Panc1 (cell line): Measurements from ENCODE around the gene GCC2. TPM values are rescaled to one million over a fixed set of nuclear protein-coding genes. Genes with fewer than 3 reads are reported as not detected.

Source experiments
- ATAC-seq: fragments of 200-7000 bp; cut with Tn5 transposase; 2 replicates; pipeline ENCODE4 v1.9.1; 2020; ENCODE audit warnings: mild to moderate bottlenecking, moderate library complexity
- BruUV-seq: library from RNA; stranded (reverse); fragments of 400-500 nt; replicated peaks from 2 replicates; lab custom pipeline; 2021; lab: Mats Ljungman, UMichigan
- CTCF ChIA-PET: fragments of 300-600 bp; sonication (Branson Sonifier 250); formaldehyde crosslinking; loops from one replicate; lab custom pipeline; 2022; ENCODE audit warnings: antibody characterized with exemption; lab: Charles Lee
- POLR2A ChIA-PET: fragments of 300-600 bp; sonication (Branson Sonifier 250); formaldehyde crosslinking; loops from one replicate; lab custom pipeline; 2022; ENCODE audit warnings: antibody characterized with exemption; lab: Charles Lee
- DNase-seq: peaks from one replicate; pipeline ENCODE4 v3.0.0-alpha.2; 2010; ENCODE audit warnings: low read depth, low spot score
- H3K27ac ChIP-seq: 2 replicates; pipeline ENCODE4 v1.5.1; 2011; ENCODE audit warnings: mild to moderate bottlenecking, low read length, inconsistent platforms
- H3K27me3 ChIP-seq: fragments of 200-500 bp; sonication (Bioruptor generic); 2 replicates; pipeline ENCODE4 v1.6.0; 2014; ENCODE audit warnings: low read length, inconsistent platforms; ENCODE audit not compliant: control insufficient read depth, insufficient read depth
- H3K36me3 ChIP-seq: fragments of 200-500 bp; sonication (Bioruptor generic); 2 replicates; pipeline ENCODE4 v1.5.1; 2014; ENCODE audit warnings: inconsistent platforms, mild to moderate bottlenecking, low read length, moderate library complexity; ENCODE audit not compliant: control insufficient read depth, insufficient read depth
- H3K4me1 ChIP-seq: 2 replicates; pipeline ENCODE4 v1.5.1; 2011; ENCODE audit warnings: inconsistent platforms, mild to moderate bottlenecking, low read length, moderate library complexity; ENCODE audit not compliant: control insufficient read depth, insufficient read depth
- H3K4me3 ChIP-seq, 2 experiments: 2 replicates each; pipeline ENCODE4 v1.5.1; 2011 to 2012; ENCODE audit warnings: low read depth in 2 of 2, low read length in 2 of 2, mild to moderate bottlenecking in 2 of 2, inconsistent platforms in 1 of 2, moderate library complexity in 1 of 2
- H3K9me3 ChIP-seq: fragments of 200-500 bp; sonication (Bioruptor generic); 2 replicates; pipeline ENCODE4 v1.5.1; 2014; ENCODE audit warnings: low read depth, mild to moderate bottlenecking, inconsistent platforms, low read length, moderate library complexity; ENCODE audit not compliant: control insufficient read depth, insufficient read depth
- CTCF ChIP-seq: fragments of 450-650 bp; IDR thresholded peaks from 2 replicates; pipeline ENCODE4 v1.5.1; 2017; ENCODE audit warnings: mild to moderate bottlenecking
- POLR2AphosphoS5 ChIP-seq: IDR thresholded peaks from 2 replicates; pipeline ENCODE4 v1.6.1; 2012; ENCODE audit warnings: mild to moderate bottlenecking, low read depth, low read length, moderate library complexity
- REST ChIP-seq, 2 experiments: IDR thresholded peaks; 2 replicates each; pipeline ENCODE4 v1.6.1; 2011 to 2012; ENCODE audit warnings: low read depth in 2 of 2, control low read depth in 1 of 2, low read length in 1 of 2, mild to moderate bottlenecking in 1 of 2, moderate library complexity in 1 of 2; ENCODE audit not compliant: insufficient read depth in 1 of 2
- SIN3A ChIP-seq: IDR thresholded peaks from 2 replicates; pipeline ENCODE4 v1.6.1; 2012; ENCODE audit warnings: low read depth, mild to moderate bottlenecking, low read length, moderate library complexity, borderline replicate concordance; ENCODE audit not compliant: insufficient read depth
- TCF7L2 ChIP-seq: IDR thresholded peaks from 2 replicates; pipeline ENCODE4 v1.6.1; 2011; ENCODE audit warnings: mild to moderate bottlenecking, low read depth, low read length, inconsistent platforms
- in situ Hi-C: cut with HindIII; loops from 2 replicates; pipeline ENCODE4 v1.10.0; 2016; ENCODE audit warnings: low sequenced_read_pairs, low pct_unique_long_range_greater_than_20kb
- intact Hi-C: fragments of 100-400 bp; cut with micrococcal nuclease; formaldehyde crosslinking; loops from one replicate; pipeline ENCODE4 v1.10.0; 2022; ENCODE audit not compliant: unreplicated experiment
- total RNA-seq: library from RNA; stranded (reverse); gene quantifications from one replicate; pipeline ENCODE4 v1.2.1, GENCODE V29; 2021; ENCODE audit not compliant: unreplicated experiment

The GCC2 gene
- total RNA-seq, 1 experiment from 2014 or later, result 23.4 TPM

DNA sequence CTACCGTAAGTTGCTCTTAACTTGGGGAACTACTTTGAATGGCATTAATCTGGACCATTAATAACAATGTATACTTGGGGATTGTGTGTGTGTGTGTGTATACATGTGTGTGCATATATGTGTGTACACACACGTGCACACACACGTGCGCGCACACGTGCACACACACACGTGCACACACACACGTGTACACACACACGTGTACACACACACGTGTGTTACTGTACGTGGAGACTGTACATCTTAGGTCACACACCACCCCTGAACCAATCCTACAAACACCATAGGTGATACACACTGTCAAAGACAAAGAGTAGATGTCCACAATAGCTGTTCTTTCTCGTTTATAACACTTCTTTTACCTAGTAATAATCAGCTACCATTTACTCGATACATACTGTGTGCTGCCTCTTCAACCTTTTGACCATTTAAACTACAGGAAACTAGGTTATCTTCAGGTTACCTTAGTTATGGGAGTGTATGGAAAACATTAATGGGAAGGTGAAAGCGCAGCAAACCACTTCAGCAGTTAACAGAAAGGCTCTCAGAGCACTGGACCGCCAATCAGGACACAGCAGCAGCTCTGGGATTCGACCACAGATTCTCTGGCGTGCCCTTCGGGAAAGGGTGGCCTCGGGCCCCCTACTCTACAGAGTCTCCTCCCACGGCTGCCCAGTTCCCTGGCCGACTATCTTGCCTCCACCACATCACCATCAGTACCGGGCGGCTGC lies 894 bp upstream of the GCC2 start:
- intact Hi-C loops (no loop called here), in situ Hi-C loops (no loop called here)
- ATAC-seq (no peak; the same call in 1 of the 2 replicates), DNase-seq (no peak)
- Histone ChIP-seq H3K36me3 (peaks cover 4% of the 10 kb centered on the region; the same call in 1 of the 2 replicates), H3K27me3 (no peaks in the 10 kb centered on the region), H3K4me1 (peaks cover 6% of the 10 kb centered on the region), H3K9me3 (no peaks in the 10 kb centered on the region), H3K4me3 (peak overlapping the region; percentile 75 to 97), H3K27ac (peak overlapping the region; percentile 94)
- POLR2A ChIA-PET, result interaction anchor here (0.6 to 1.9 kb wide), 2 partner anchors 64 to 85 kb away, joined by 3 to 6 read pairs; partner anchors contain the start of gene LIMS1
- TF ChIP-seq REST (IDR thresholded peaks at IDR 0.05; ENCODE audit: insufficient read depth in 1 of 2, low read depth in 2 of 2, low read length in 1 of 2) (no peak), SIN3A (no peak), POLR2AphosphoS5 (no peak), CTCF (no peak), TCF7L2 (no peak)
- BruUV-seq, result no TSS peak
- CTCF ChIA-PET, result no interaction called here

DNA sequence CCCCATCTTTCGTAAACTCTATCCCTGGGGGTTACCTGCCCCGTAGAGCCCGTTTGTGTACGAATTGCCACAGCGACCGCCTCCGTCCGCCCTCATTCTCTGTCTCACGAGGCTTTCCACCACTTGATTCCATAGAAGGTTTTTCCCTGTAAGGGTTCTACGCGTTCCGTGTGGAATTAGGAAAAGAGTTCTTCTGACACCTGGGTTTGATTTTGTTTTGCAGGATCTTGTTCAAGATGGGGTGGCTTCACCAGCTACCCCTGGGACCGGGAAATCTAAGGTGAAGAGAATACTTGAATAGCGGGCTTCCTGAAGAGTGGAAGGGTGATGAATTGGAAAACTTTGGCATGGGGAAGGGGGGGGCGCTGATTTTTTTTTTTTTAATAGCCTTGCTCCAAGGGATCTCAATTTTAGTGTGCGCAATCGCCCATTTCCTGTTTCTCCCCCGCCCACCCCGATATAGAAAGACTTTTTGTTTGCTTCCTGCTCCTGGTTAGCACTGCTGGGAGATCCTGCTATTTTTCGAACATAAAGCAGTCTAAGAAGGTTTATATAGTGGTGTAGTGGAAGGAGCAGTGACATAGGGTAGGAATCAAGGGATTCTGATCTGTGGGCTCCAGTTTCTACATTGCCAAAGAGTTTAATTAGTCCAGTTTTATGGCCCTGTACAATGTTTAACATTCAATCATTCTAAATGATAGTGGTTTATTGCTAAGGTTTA lies 564 bp downstream of the GCC2 start:
- BruUV-seq, result no TSS peak
- Histone ChIP-seq H3K36me3 (peaks cover 4% of the 10 kb centered on the region; the same call in 1 of the 2 replicates), H3K9me3 (no peaks in the 10 kb centered on the region), H3K4me1 (peaks cover 6% of the 10 kb centered on the region), H3K27ac (peak overlapping the region; percentile 94), H3K27me3 (no peaks in the 10 kb centered on the region), H3K4me3 (peak overlapping the region; percentile 75 to 97)
- ChIA-PET CTCF (interaction anchor here (0.6 to 0.7 kb wide), 2 partner anchors 34 to 75 kb away, joined by 3 to 6 read pairs; no protein-coding TSS in a partner anchor), POLR2A (interaction anchor here (0.6 to 1.9 kb wide), 3 partner anchors 84 to 347 kb away, joined by 3 to 6 read pairs (median 5); partner anchors contain the start of gene LIMS1)
- ATAC-seq (peak; percentile 67), DNase-seq (no peak)
- no peak for TF ChIP-seq TCF7L2
- TF ChIP-seq POLR2AphosphoS5, result no peak
- TF ChIP-seq REST (IDR thresholded peaks at IDR 0.05; ENCODE audit: insufficient read depth in 1 of 2, low read depth in 2 of 2, low read length in 1 of 2), result no peak
- no peak for TF ChIP-seq CTCF
- no peak for TF ChIP-seq SIN3A
- intact Hi-C loops, result no loop called here
- in situ Hi-C loops, result loop anchor here (25.0 kb wide), 1 partner anchor 113 kb away; no protein-coding TSS in a partner anchor
